Activated naive CD4-positive, alpha-beta T cell treated with anti-CD3 and anti-CD28 coated beads, Interleukin-2, amount 50 U/mL, for 72 hours (primary cell): ENCODE results near the gene FBXO10. TPM values are rescaled to one million over a fixed set of nuclear protein-coding genes. Genes with fewer than 3 reads are reported as not detected.
"Not testable (repeated sequence)": the region's sequence is repeated elsewhere in the genome, so short reads cannot be mapped to it uniquely, and the experiment has no call there.

Experiments used
- ATAC-seq, 2 donors: fragments of 150-1000 bp; cut with Tn5 transposase; 2 replicates each; pipeline ENCODE4 v1.10.0; 2021; ENCODE audit warnings: mild to moderate bottlenecking in 2 of 2, moderate library complexity in 2 of 2
- DNase-seq, 2 donors: peaks; one replicate each; pipeline ENCODE4 v3.0.0; 2021 to 2022; ENCODE audit warnings: low spot score in 2 of 2
- H3K27ac Mint-ChIP-seq, 2 donors: one replicate each; pipeline ENCODE4 v1.8.0; 2022; ENCODE audit warnings: mild to moderate bottlenecking in 2 of 2, mixed read lengths in 2 of 2
- H3K36me3 Mint-ChIP-seq, 2 donors: one replicate each; pipeline ENCODE4 v1.8.0; 2022; ENCODE audit warnings: mixed read lengths in 2 of 2
- H3K9me3 Mint-ChIP-seq, 2 donors: one replicate each; pipeline ENCODE4 v1.8.0; 2022; ENCODE audit warnings: mixed read lengths in 2 of 2
- total RNA-seq, 2 donors: library from RNA; stranded (reverse); gene quantifications; one replicate each; pipeline ENCODE4 v1.2.3, GENCODE V29; 2022

The FBXO10 gene
- total RNA-seq, 2 donors from 2014 or later: 1.3 to 1.4 TPM

- DNase-seq (no peak), ATAC-seq (no peak)
- no peaks in the 10 kb centered on the region for H3K36me3 Mint-ChIP-seq
- H3K27ac Mint-ChIP-seq: no peak overlapping the region
- H3K9me3 Mint-ChIP-seq: no peaks in the 10 kb centered on the region
Observed at GRCh38 chr9:37602817-37603216, 26.6 kb upstream of the FBXO10 start.

GRCh38 chr9:37602061-37602460 lies 25.9 kb upstream of the FBXO10 start:
- not testable (repeated sequence) for DNase-seq, H3K27ac Mint-ChIP-seq, H3K36me3 Mint-ChIP-seq, ATAC-seq, H3K9me3 Mint-ChIP-seq

GRCh38 chr9:37596504-37596903 lies 20.3 kb upstream of the FBXO10 start:
- H3K27ac Mint-ChIP-seq: no peak overlapping the region
- ATAC-seq: no peak
- no peak for DNase-seq
- peaks cover 11% of the 10 kb centered on the region in 2 donors for H3K36me3 Mint-ChIP-seq
- no peaks in the 10 kb centered on the region for H3K9me3 Mint-ChIP-seq

- no peaks in the 10 kb centered on the region for H3K9me3 Mint-ChIP-seq
- no peak overlapping the region for H3K27ac Mint-ChIP-seq
- DNase-seq (no peak), ATAC-seq (no peak)
- H3K36me3 Mint-ChIP-seq: peaks cover 19 to 21% of the 10 kb centered on the region in 2 donors
Observed at GRCh38 chr9:37593883-37594448, 17.8 kb upstream of the FBXO10 start.

- DNase-seq (peak; percentile 85 to 91), ATAC-seq (peak; percentile 98 to 99)
- Mint-ChIP-seq H3K27ac (peak within 1 kb of the TSS; percentile 98 to 100), H3K9me3 (no peaks in the 10 kb centered on the region), H3K36me3 (peaks cover 19 to 27% of the 10 kb centered on the region in 2 donors)
Observed at GRCh38 chr9:37592108-37592951, 16.1 kb upstream of the FBXO10 start, which contains the start of gene TOMM5. TOMM5 (minus strand) TSS chr9:37592597; CDS start chr9:37592532, 65 bp downstream.

- ATAC-seq (no peak), DNase-seq (no peak)
- no peaks in the 10 kb centered on the region for H3K9me3 Mint-ChIP-seq
- H3K27ac Mint-ChIP-seq: no peak overlapping the region
- H3K36me3 Mint-ChIP-seq: peaks cover 33 to 37% of the 10 kb centered on the region in 2 donors
Observed at GRCh38 chr9:37587521-37587920, 11.3 kb upstream of the FBXO10 start.

- H3K9me3 Mint-ChIP-seq: no peaks in the 10 kb centered on the region
- H3K27ac Mint-ChIP-seq: peak overlapping the region in 1 of 2 donors; percentile 0
- no peak for ATAC-seq
- H3K36me3 Mint-ChIP-seq: peaks cover 13 to 19% of the 10 kb centered on the region in 2 donors
- no peak for DNase-seq
Observed at GRCh38 chr9:37583522-37584121, 7.4 kb upstream of the FBXO10 start.

GRCh38 chr9:37582548-37583157 lies 6.5 kb upstream of the FBXO10 start:
- ATAC-seq: peak in 1 of 2 donors; percentile 44
- H3K27ac Mint-ChIP-seq: peak overlapping the region in 1 of 2 donors; percentile 0
- peaks cover 8 to 19% of the 10 kb centered on the region in 2 donors for H3K36me3 Mint-ChIP-seq
- no peaks in the 10 kb centered on the region for H3K9me3 Mint-ChIP-seq
- DNase-seq: no peak

- Mint-ChIP-seq H3K27ac (no peak overlapping the region), H3K9me3 (no peaks in the 10 kb centered on the region), H3K36me3 (peaks cover 0 to 13% of the 10 kb centered on the region in 2 donors)
- ATAC-seq (peak in 1 of 2 donors; percentile 10), DNase-seq (no peak)
Observed at GRCh38 chr9:37575511-37575914, 667 bp downstream of the FBXO10 start.

GRCh38 chr9:37575001-37575400 lies 1.2 kb downstream of the FBXO10 start:
- DNase-seq: no peak
- Mint-ChIP-seq H3K9me3 (no peaks in the 10 kb centered on the region), H3K36me3 (peaks cover 0 to 13% of the 10 kb centered on the region in 2 donors), H3K27ac (no peak overlapping the region)
- ATAC-seq: no peak

GRCh38 chr9:37574241-37574721 lies 1.9 kb downstream of the FBXO10 start:
- H3K9me3 Mint-ChIP-seq: no peaks in the 10 kb centered on the region
- H3K36me3 Mint-ChIP-seq: peaks cover 0 to 13% of the 10 kb centered on the region in 2 donors
- DNase-seq (no peak), ATAC-seq (no peak)
- H3K27ac Mint-ChIP-seq: no peak overlapping the region

GRCh38 chr9:37571282-37571681 lies 4.9 kb downstream of the FBXO10 start:
- Mint-ChIP-seq H3K27ac (no peak overlapping the region), H3K9me3 (no peaks in the 10 kb centered on the region), H3K36me3 (peaks cover 1 to 6% of the 10 kb centered on the region in 2 donors)
- no peak for DNase-seq
- no peak for ATAC-seq

- ATAC-seq: no peak
- peaks cover 4 to 5% of the 10 kb centered on the region in 2 donors for H3K9me3 Mint-ChIP-seq
- H3K36me3 Mint-ChIP-seq: peaks cover 26 to 30% of the 10 kb centered on the region in 2 donors
- no peak overlapping the region for H3K27ac Mint-ChIP-seq
- no peak for DNase-seq
Observed at GRCh38 chr9:37566716-37567115, 9.5 kb downstream of the FBXO10 start.

GRCh38 chr9:37565661-37566618 lies 10.2 kb downstream of the FBXO10 start:
- ATAC-seq: no peak
- H3K27ac Mint-ChIP-seq: no peak overlapping the region
- peaks cover 26 to 30% of the 10 kb centered on the region in 2 donors for H3K36me3 Mint-ChIP-seq
- no peak for DNase-seq
- H3K9me3 Mint-ChIP-seq: peaks cover 4 to 5% of the 10 kb centered on the region in 2 donors

GRCh38 chr9:37564916-37565315 lies 11.3 kb downstream of the FBXO10 start:
- Mint-ChIP-seq H3K36me3 (peaks cover 26 to 30% of the 10 kb centered on the region in 2 donors), H3K27ac (no peak overlapping the region), H3K9me3 (peaks cover 4 to 5% of the 10 kb centered on the region in 2 donors)
- ATAC-seq: no peak
- no peak for DNase-seq
